Ascending aorta (tissue), 2 donors: ENCODE results near the gene TRIM47. TPM values are rescaled to one million over a fixed set of nuclear protein-coding genes. Genes with fewer than 3 reads are reported as not detected.

Experiments used
- DNase-seq, 2 donors: peaks; one replicate each; pipeline ENCODE4 v3.0.0-alpha.2; 2019; ENCODE audit warnings: low spot score in 2 of 2
- H3K27ac ChIP-seq, 2 donors: fragments of 200-600 bp; sonication (generic); one replicate each; pipeline ENCODE4 v1.5.1; 2016 to 2017; ENCODE audit warnings: mild to moderate bottlenecking in 1 of 2
- H3K27me3 ChIP-seq: fragments of 200-600 bp; sonication (generic); one replicate; pipeline ENCODE4 v1.5.1; 2017
- H3K36me3 ChIP-seq, 2 donors: fragments of 200-600 bp; sonication (generic); one replicate each; pipeline ENCODE4 v1.5.1; 2016
- H3K4me1 ChIP-seq, 2 donors: fragments of 200-600 bp; sonication (generic); one replicate each; pipeline ENCODE4 v1.5.1; 2016 to 2017; ENCODE audit warnings: mild to moderate bottlenecking in 1 of 2
- H3K4me3 ChIP-seq, 2 donors: fragments of 200-600 bp; sonication (generic); one replicate each; pipeline ENCODE4 v1.5.1; 2016 to 2017; ENCODE audit warnings: mild to moderate bottlenecking in 1 of 2
- H3K9me3 ChIP-seq, 2 donors: fragments of 200-600 bp; sonication (generic); one replicate each; pipeline ENCODE4 v1.5.1; 2016
- intact Hi-C: fragments of 100-400 bp; cut with DNase I; formaldehyde crosslinking; loops from one replicate; pipeline ENCODE4 v1.15.1; 2023
- total RNA-seq: library from RNA; depleted of rRNA; stranded (reverse); fragments of >200 nt; gene quantifications from one replicate; pipeline ENCODE4 v1.1.0, GENCODE V29; 2016
- TF ChIP-seq, protein P1 (sequence below), 3 experiments: fragments of 200-600 bp in 2 of 3; fragments of 450-650 bp in 1 of 3; sonication (generic) in 2 of 3; IDR thresholded peaks; one replicate each; pipeline ENCODE4 v1.5.1; 2016 to 2019; ENCODE audit warnings: antibody characterized with exemption in 3 of 3, mild to moderate bottlenecking in 1 of 3, moderate library complexity in 1 of 3

TRIM47 gene
- total RNA-seq, 1 donor from 2014 or later: 132 TPM

GRCh38 chr17:75904749-75905521 lies 26.6 kb upstream of the TRIM47 start, which contains the start of gene MRPL38:
Gene MRPL38 (minus strand): TSS chr17:75904884. CDS start chr17:75904875, 9 bp downstream.
- Histone ChIP-seq H3K9me3 (no peaks in the 10 kb centered on the region), H3K36me3 (peaks cover 25 to 27% of the 10 kb centered on the region in 2 donors), H3K4me3 (peak within 1 kb of the TSS; percentile 74 to 79), H3K4me1 (peaks cover 5 to 6% of the 10 kb centered on the region in 2 donors), H3K27ac (peak within 1 kb of the TSS; percentile 85 to 94), H3K27me3 (no peaks in the 10 kb centered on the region)
- DNase-seq: peak; percentile 73 to 96
- intact Hi-C loops: loop anchor here (2.0 to 10.0 kb wide), 6 partner anchors 28 to 370 kb away; partner anchors contain the start of genes ACOX1, FBF1 and TEN1
- TF ChIP-seq, protein P1, sequence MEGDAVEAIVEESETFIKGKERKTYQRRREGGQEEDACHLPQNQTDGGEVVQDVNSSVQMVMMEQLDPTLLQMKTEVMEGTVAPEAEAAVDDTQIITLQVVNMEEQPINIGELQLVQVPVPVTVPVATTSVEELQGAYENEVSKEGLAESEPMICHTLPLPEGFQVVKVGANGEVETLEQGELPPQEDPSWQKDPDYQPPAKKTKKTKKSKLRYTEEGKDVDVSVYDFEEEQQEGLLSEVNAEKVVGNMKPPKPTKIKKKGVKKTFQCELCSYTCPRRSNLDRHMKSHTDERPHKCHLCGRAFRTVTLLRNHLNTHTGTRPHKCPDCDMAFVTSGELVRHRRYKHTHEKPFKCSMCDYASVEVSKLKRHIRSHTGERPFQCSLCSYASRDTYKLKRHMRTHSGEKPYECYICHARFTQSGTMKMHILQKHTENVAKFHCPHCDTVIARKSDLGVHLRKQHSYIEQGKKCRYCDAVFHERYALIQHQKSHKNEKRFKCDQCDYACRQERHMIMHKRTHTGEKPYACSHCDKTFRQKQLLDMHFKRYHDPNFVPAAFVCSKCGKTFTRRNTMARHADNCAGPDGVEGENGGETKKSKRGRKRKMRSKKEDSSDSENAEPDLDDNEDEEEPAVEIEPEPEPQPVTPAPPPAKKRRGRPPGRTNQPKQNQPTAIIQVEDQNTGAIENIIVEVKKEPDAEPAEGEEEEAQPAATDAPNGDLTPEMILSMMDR (IDR thresholded peaks at IDR 0.05): peak; percentile 98 to 100 (median 99)

- Histone ChIP-seq H3K27ac (no peak overlapping the region), H3K4me3 (no peak overlapping the region), H3K4me1 (peaks cover 5 to 6% of the 10 kb centered on the region in 2 donors), H3K27me3 (no peaks in the 10 kb centered on the region), H3K9me3 (no peaks in the 10 kb centered on the region), H3K36me3 (peaks cover 42 to 45% of the 10 kb centered on the region in 2 donors)
- no peak for DNase-seq
- TF ChIP-seq, protein P1 (IDR thresholded peaks at IDR 0.05): no peak
- intact Hi-C loops: loop anchor here (10.0 kb wide), 1 partner anchor 372 kb away; no protein-coding TSS in a partner anchor
Measured at GRCh38 chr17:75902406-75902805, 24.0 kb upstream of the TRIM47 start.

DNA sequence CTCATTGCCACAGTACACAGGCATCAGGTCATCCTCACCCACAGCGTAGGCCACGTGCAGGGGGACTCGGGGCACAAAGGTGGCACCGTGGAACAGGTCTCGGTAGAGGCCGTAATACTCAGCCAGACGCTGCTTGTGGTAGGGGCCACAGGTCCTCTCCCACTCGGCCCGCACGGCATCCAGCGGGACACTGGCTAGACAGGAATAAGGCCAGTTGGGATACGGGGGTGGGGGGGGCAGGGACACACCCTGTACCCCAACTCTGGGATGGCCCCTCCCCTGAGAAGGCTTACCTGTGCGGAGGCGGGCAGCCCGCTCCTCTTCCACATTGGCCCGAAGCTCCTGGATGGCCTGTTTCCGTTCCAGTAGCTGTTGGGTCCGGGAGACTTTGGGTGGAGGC lies 23.3 kb upstream of the TRIM47 start:
- DNase-seq: no peak
- Histone ChIP-seq H3K36me3 (peaks cover 42 to 45% of the 10 kb centered on the region in 2 donors), H3K9me3 (no peaks in the 10 kb centered on the region), H3K4me1 (peaks cover 6 to 9% of the 10 kb centered on the region in 2 donors), H3K27ac (no peak overlapping the region), H3K27me3 (no peaks in the 10 kb centered on the region), H3K4me3 (no peak overlapping the region)
- TF ChIP-seq, protein P1 (IDR thresholded peaks at IDR 0.05): no peak
- intact Hi-C loops: loop anchor here (10.0 kb wide), 1 partner anchor 373 kb away; no protein-coding TSS in a partner anchor

GRCh38 chr17:75900691-75901533 lies 22.5 kb upstream of the TRIM47 start:
- Histone ChIP-seq H3K27me3 (no peaks in the 10 kb centered on the region), H3K36me3 (peaks cover 42 to 45% of the 10 kb centered on the region in 2 donors), H3K27ac (no peak overlapping the region), H3K9me3 (no peaks in the 10 kb centered on the region), H3K4me1 (peaks cover 6 to 9% of the 10 kb centered on the region in 2 donors), H3K4me3 (no peak overlapping the region)
- DNase-seq: no peak
- intact Hi-C loops: loop anchor here (10.0 kb wide), 1 partner anchor 374 kb away; no protein-coding TSS in a partner anchor
- TF ChIP-seq, protein P1 (IDR thresholded peaks at IDR 0.05): no peak

- no peaks in the 10 kb centered on the region for H3K27me3 ChIP-seq
- intact Hi-C loops: loop anchor here (10.0 kb wide), 1 partner anchor 375 kb away; no protein-coding TSS in a partner anchor
Measured at GRCh38 chr17:75899767-75900468, 21.5 kb upstream of the TRIM47 start.

More at GRCh38 chr17:75899767-75900468, 21.5 kb upstream of the TRIM47 start:
- DNase-seq: no peak
- Histone ChIP-seq H3K4me3 (no peak overlapping the region), H3K9me3 (no peaks in the 10 kb centered on the region), H3K27ac (no peak overlapping the region), H3K36me3 (peaks cover 42 to 45% of the 10 kb centered on the region in 2 donors), H3K4me1 (peaks cover 6 to 18% of the 10 kb centered on the region in 2 donors)
- TF ChIP-seq, protein P1 (IDR thresholded peaks at IDR 0.05): no peak
